HL-60 (cell line): ENCODE results near the gene TELO2.

Source experiments
- DNase-seq, 2 experiments: peaks; one replicate each; pipeline ENCODE4 v3.0.0-alpha.2; 2010 to 2020; ENCODE audit warnings: low read depth in 1 of 2, low spot score in 1 of 2
- H3K27ac ChIP-seq: fragments of 250-450 bp; sonication (Bioruptor Pico); replicated peaks from 2 replicates; pipeline ENCODE4 v1.5.1; 2020; ENCODE audit warnings: mild to moderate bottlenecking, moderate library complexity
- H3K27me3 ChIP-seq: fragments of 250-450 bp; sonication (Bioruptor Pico); 2 replicates; pipeline ENCODE4 v1.5.1; 2021; ENCODE audit warnings: mild to moderate bottlenecking, moderate library complexity; ENCODE audit not compliant: insufficient read depth, poor library complexity, severe bottlenecking
- H3K4me3 ChIP-seq: replicated peaks from 2 replicates; pipeline ENCODE4 v1.5.1; 2011; ENCODE audit warnings: mild to moderate bottlenecking, control low read depth, low read length; ENCODE audit not compliant: insufficient read depth
- CTCF ChIP-seq: IDR thresholded peaks from one replicate; pipeline ENCODE4 v1.5.1; 2011; ENCODE audit warnings: low read length, control low read depth, inconsistent platforms; ENCODE audit not compliant: insufficient read depth
- GABPA ChIP-seq: IDR thresholded peaks from 2 replicates; pipeline ENCODE4 v1.6.1; 2012; ENCODE audit warnings: low read depth
- POLR2AphosphoS5 ChIP-seq: IDR thresholded peaks from 2 replicates; pipeline ENCODE4 v1.6.1; 2012; ENCODE audit warnings: low read depth
- REST ChIP-seq: IDR thresholded peaks from 2 replicates; pipeline ENCODE4 v1.6.1; 2012; ENCODE audit warnings: low read depth; ENCODE audit not compliant: insufficient replicate concordance
- SPI1 ChIP-seq: IDR thresholded peaks from 2 replicates; pipeline ENCODE4 v1.6.1; 2012; ENCODE audit warnings: low read depth, mild to moderate bottlenecking, borderline replicate concordance

The TELO2 gene

GRCh38 chr16:1464196-1464893 lies 28.8 kb upstream of the TELO2 start:
- Histone ChIP-seq H3K27me3 (no peaks in the 10 kb centered on the region), H3K4me3 (no peak overlapping the region), H3K27ac (no peak overlapping the region)
- TF ChIP-seq GABPA (no peak), POLR2AphosphoS5 (no peak), SPI1 (no peak), REST (no peak), CTCF (no peak)
- DNase-seq, result no peak

DNA sequence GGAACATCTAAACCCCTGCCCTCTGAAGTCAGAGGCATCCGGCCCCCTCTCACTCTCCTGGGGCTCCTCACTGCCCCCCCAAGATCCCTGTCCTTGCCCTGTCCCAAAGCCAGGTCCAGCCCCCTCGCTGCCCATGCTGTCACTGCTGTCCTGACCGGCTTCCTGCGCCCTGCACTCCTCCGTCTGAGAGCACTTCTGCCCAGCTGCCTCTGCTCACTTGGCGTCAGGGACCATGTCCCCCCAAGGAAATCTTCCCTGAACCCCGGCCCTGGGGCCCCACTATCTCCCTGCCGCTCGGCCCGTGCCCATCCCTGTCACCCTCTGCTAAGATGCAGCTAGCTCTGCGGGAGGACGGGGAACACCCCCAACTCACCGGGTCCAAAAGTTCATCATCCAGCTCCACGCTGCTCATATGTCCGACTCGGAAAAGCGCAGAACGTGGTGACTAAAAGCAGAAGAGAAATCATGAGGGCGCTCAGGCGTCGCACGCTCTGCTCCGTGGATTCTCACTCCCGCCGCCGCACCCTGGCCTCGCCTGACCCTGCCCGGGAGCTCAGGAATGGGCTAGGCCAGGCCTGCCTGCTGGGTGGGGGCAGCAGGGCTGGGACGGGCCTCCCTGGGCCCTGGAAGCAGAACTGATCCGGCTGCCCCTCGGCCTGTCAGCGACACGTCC lies 28.1 kb upstream of the TELO2 start:
- no peak for DNase-seq
- Histone ChIP-seq H3K4me3 (no peak overlapping the region), H3K27ac (no peak overlapping the region), H3K27me3 (no peaks in the 10 kb centered on the region)
- no peak for TF ChIP-seq REST
- TF ChIP-seq GABPA, result no peak
- TF ChIP-seq POLR2AphosphoS5, result no peak
- TF ChIP-seq SPI1, result no peak
- no peak for TF ChIP-seq CTCF

DNA sequence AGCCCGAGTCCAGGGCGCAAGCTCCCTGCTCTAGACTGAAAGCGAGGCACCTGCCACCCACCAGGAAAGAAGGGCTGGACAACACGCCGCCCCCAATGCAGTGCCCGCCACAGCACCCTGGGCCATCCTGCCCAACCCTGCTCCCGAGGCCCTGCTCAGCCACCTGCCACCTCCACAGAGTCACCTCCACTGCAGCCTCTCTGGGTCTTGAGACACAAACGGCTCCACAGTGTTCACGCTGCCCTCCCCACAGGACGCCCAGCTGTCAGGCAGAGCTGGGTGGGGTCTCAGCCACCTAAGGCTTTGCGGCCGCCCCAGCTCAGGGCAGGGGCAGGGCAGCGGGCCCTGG lies 27.6 kb upstream of the TELO2 start:
- Histone ChIP-seq H3K27ac (no peak overlapping the region), H3K4me3 (no peak overlapping the region), H3K27me3 (no peaks in the 10 kb centered on the region)
- no peak for TF ChIP-seq SPI1
- no peak for TF ChIP-seq CTCF
- no peak for TF ChIP-seq GABPA
- no peak for TF ChIP-seq POLR2AphosphoS5
- no peak for TF ChIP-seq REST
- no peak for DNase-seq
